ENCODE measurements around the gene ZNF575.

Gene ZNF575

GRCh38 chr19:43532962-43533545, at the start of gene ZNF575:
ZNF575 (plus strand) TSS chr19:43533188; CDS start chr19:43534423, 1,235 bp downstream.
- peak; percentile 88 for DNase-seq

- DNase-seq, result no peak
These were observed 49.7 kb upstream of the ZNF575 start for GRCh38 chr19:43483281-43483680.

GRCh38 chr19:43485951-43486350, 47.0 kb upstream of the ZNF575 start:
- no peak for DNase-seq

GRCh38 chr19:43486412-43486811, 46.6 kb upstream of the ZNF575 start:
- DNase-seq, result no peak

- DNase-seq, result no peak
These were observed 44.8 kb upstream of the ZNF575 start for GRCh38 chr19:43488179-43488578.

- no peak for DNase-seq
These were observed 43.7 kb upstream of the ZNF575 start for GRCh38 chr19:43489310-43489709.

GRCh38 chr19:43489979-43490599, 42.9 kb upstream of the ZNF575 start:
- DNase-seq, result no peak

- no peak for DNase-seq
These were observed 42.2 kb upstream of the ZNF575 start for GRCh38 chr19:43490759-43491158.

GRCh38 chr19:43495082-43495481, 37.9 kb upstream of the ZNF575 start:
- DNase-seq, result no peak

- DNase-seq, result no peak
These were observed 36.0 kb upstream of the ZNF575 start for GRCh38 chr19:43496960-43497359.

GRCh38 chr19:43498233-43498842, 34.6 kb upstream of the ZNF575 start:
- no peak for DNase-seq

GRCh38 chr19:43499042-43499441, 33.9 kb upstream of the ZNF575 start:
- no peak for DNase-seq

- DNase-seq, result no peak
These were observed 31.1 kb upstream of the ZNF575 start for GRCh38 chr19:43501661-43502418.

- no peak for DNase-seq
These were observed 30.5 kb upstream of the ZNF575 start for GRCh38 chr19:43502419-43502976.

- peak; percentile 96 for DNase-seq
These were observed 29.2 kb upstream of the ZNF575 start for GRCh38 chr19:43503501-43504425.

GRCh38 chr19:43504426-43505185, 28.4 kb upstream of the ZNF575 start, which contains the start of gene PHLDB3:
PHLDB3 (minus strand) TSS chr19:43504746; CDS start chr19:43504118, 628 bp downstream.
- DNase-seq, result peak; percentile 36

- no peak for DNase-seq
These were observed 27.9 kb upstream of the ZNF575 start for GRCh38 chr19:43505186-43505456.

GRCh38 chr19:43505941-43506340, 27.0 kb upstream of the ZNF575 start:
- peak; percentile 28 for DNase-seq

GRCh38 chr19:43506629-43507028, 26.4 kb upstream of the ZNF575 start:
- DNase-seq, result no peak

- no peak for DNase-seq
These were observed 25.1 kb upstream of the ZNF575 start for GRCh38 chr19:43507880-43508279.

- DNase-seq, result no peak
These were observed 22.3 kb upstream of the ZNF575 start for GRCh38 chr19:43510713-43511112.

- no peak for DNase-seq
These were observed 21.7 kb upstream of the ZNF575 start for GRCh38 chr19:43511324-43511723.
